ENCODE data around the gene MAN2A2. TPM values are rescaled to one million over a fixed set of nuclear protein-coding genes. Genes with fewer than 3 reads are reported as not detected.

Gene MAN2A2
- total and polyA plus RNA-seq, 2 donors: 19.4 to 31.4 TPM

- 92% methylated on average over 12 of the region's 12 CpGs for WGBS
- H3K4me3 ChIP-seq (ENCODE audit: low read depth, low read length): no peak overlapping the region
- no peak overlapping the region for H3K27ac ChIP-seq (ENCODE audit: low read depth)
- no peak for DNase-seq (ENCODE audit: extremely low spot score)
- peaks cover 13% of the 10 kb centered on the region for H3K36me3 ChIP-seq (ENCODE audit: insufficient read depth)
- peaks cover 2% of the 10 kb centered on the region for H3K4me1 ChIP-seq (ENCODE audit: insufficient read depth)
Observed at GRCh38 chr15:90875549-90875981, 27.5 kb upstream of the MAN2A2 start.

GRCh38 chr15:90876046-90876445 lies 27.1 kb upstream of the MAN2A2 start:
- no peak overlapping the region for H3K4me3 ChIP-seq (ENCODE audit: low read depth, low read length)
- peaks cover 2% of the 10 kb centered on the region for H3K4me1 ChIP-seq (ENCODE audit: insufficient read depth)
- DNase-seq (ENCODE audit: extremely low spot score): no peak
- WGBS: 94% methylated on average over 20 of the region's 20 CpGs
- no peak overlapping the region for H3K27ac ChIP-seq (ENCODE audit: low read depth)
- H3K36me3 ChIP-seq (ENCODE audit: insufficient read depth): peaks cover 14% of the 10 kb centered on the region

GRCh38 chr15:90876512-90877170 lies 26.5 kb upstream of the MAN2A2 start:
- Histone ChIP-seq H3K4me1 (ENCODE audit: insufficient read depth) (peaks cover 2% of the 10 kb centered on the region), H3K36me3 (ENCODE audit: insufficient read depth) (peaks cover 17% of the 10 kb centered on the region), H3K4me3 (ENCODE audit: low read depth, low read length) (no peak overlapping the region), H3K27ac (ENCODE audit: low read depth) (no peak overlapping the region)
- 94% methylated on average over 15 of the region's 15 CpGs for WGBS
- DNase-seq (ENCODE audit: extremely low spot score): no peak

GRCh38 chr15:90877315-90877714 lies 25.8 kb upstream of the MAN2A2 start:
- no peak overlapping the region for H3K4me3 ChIP-seq (ENCODE audit: low read depth, low read length)
- WGBS: 93% methylated on average over 14 of the region's 14 CpGs
- peaks cover 2% of the 10 kb centered on the region for H3K4me1 ChIP-seq (ENCODE audit: insufficient read depth)
- H3K27ac ChIP-seq (ENCODE audit: low read depth): no peak overlapping the region
- H3K36me3 ChIP-seq (ENCODE audit: insufficient read depth): peaks cover 17% of the 10 kb centered on the region
- no peak for DNase-seq (ENCODE audit: extremely low spot score)

GRCh38 chr15:90877996-90878395 lies 25.1 kb upstream of the MAN2A2 start:
- no peak for DNase-seq (ENCODE audit: extremely low spot score)
- 95% methylated on average over 14 of the region's 14 CpGs for WGBS
- Histone ChIP-seq H3K27ac (ENCODE audit: low read depth) (no peak overlapping the region), H3K4me3 (ENCODE audit: low read depth, low read length) (no peak overlapping the region), H3K36me3 (ENCODE audit: insufficient read depth) (peaks cover 17% of the 10 kb centered on the region), H3K4me1 (ENCODE audit: insufficient read depth) (no peaks in the 10 kb centered on the region)

GRCh38 chr15:90878660-90879059 lies 24.4 kb upstream of the MAN2A2 start:
- no peak overlapping the region for H3K4me3 ChIP-seq (ENCODE audit: low read depth, low read length)
- DNase-seq (ENCODE audit: extremely low spot score): no peak
- no peaks in the 10 kb centered on the region for H3K4me1 ChIP-seq (ENCODE audit: insufficient read depth)
- H3K36me3 ChIP-seq (ENCODE audit: insufficient read depth): peaks cover 17% of the 10 kb centered on the region
- H3K27ac ChIP-seq (ENCODE audit: low read depth): no peak overlapping the region
- WGBS: 92% methylated on average over 15 of the region's 15 CpGs

- 94% methylated on average over 35 of the region's 35 CpGs for WGBS
- peaks cover 17% of the 10 kb centered on the region for H3K36me3 ChIP-seq (ENCODE audit: insufficient read depth)
- H3K27ac ChIP-seq (ENCODE audit: low read depth): no peak overlapping the region
- no peak overlapping the region for H3K4me3 ChIP-seq (ENCODE audit: low read depth, low read length)
- DNase-seq (ENCODE audit: extremely low spot score): no peak
- H3K4me1 ChIP-seq (ENCODE audit: insufficient read depth): no peaks in the 10 kb centered on the region
Observed at GRCh38 chr15:90879730-90880366, 23.3 kb upstream of the MAN2A2 start.

GRCh38 chr15:90880381-90881145 lies 22.5 kb upstream of the MAN2A2 start:
- no peak overlapping the region for H3K4me3 ChIP-seq (ENCODE audit: low read depth, low read length)
- peaks cover 17% of the 10 kb centered on the region for H3K36me3 ChIP-seq (ENCODE audit: insufficient read depth)
- no peak overlapping the region for H3K27ac ChIP-seq (ENCODE audit: low read depth)
- no peaks in the 10 kb centered on the region for H3K4me1 ChIP-seq (ENCODE audit: insufficient read depth)
- 87% methylated on average over 16 of the region's 16 CpGs for WGBS
- DNase-seq (ENCODE audit: extremely low spot score): no peak

GRCh38 chr15:90881181-90881977 lies 21.7 kb upstream of the MAN2A2 start:
- Histone ChIP-seq H3K4me1 (ENCODE audit: insufficient read depth) (no peaks in the 10 kb centered on the region), H3K36me3 (ENCODE audit: insufficient read depth) (peaks cover 17% of the 10 kb centered on the region), H3K27ac (ENCODE audit: low read depth) (no peak overlapping the region), H3K4me3 (ENCODE audit: low read depth, low read length) (no peak overlapping the region)
- WGBS: 83% methylated on average over 35 of the region's 35 CpGs
- no peak for DNase-seq (ENCODE audit: extremely low spot score)

- H3K36me3 ChIP-seq (ENCODE audit: insufficient read depth): peaks cover 13% of the 10 kb centered on the region
- H3K27ac ChIP-seq (ENCODE audit: low read depth): no peak overlapping the region
- WGBS: 89% methylated on average over 19 of the region's 19 CpGs
Observed at GRCh38 chr15:90881978-90882721, 21.0 kb upstream of the MAN2A2 start.

GRCh38 chr15:90882781-90883525 lies 20.1 kb upstream of the MAN2A2 start:
- H3K27ac ChIP-seq (ENCODE audit: low read depth): peak overlapping the region; percentile 96
- no peak for DNase-seq (ENCODE audit: extremely low spot score)
- H3K36me3 ChIP-seq (ENCODE audit: insufficient read depth): peaks cover 14% of the 10 kb centered on the region
- 81% methylated on average over 13 of the region's 13 CpGs for WGBS
- H3K4me1 ChIP-seq (ENCODE audit: insufficient read depth): no peaks in the 10 kb centered on the region
- H3K4me3 ChIP-seq (ENCODE audit: low read depth, low read length): no peak overlapping the region

More at GRCh38 chr15:90881978-90882721, 21.0 kb upstream of the MAN2A2 start:
- H3K4me1 ChIP-seq (ENCODE audit: insufficient read depth): no peaks in the 10 kb centered on the region
- DNase-seq (ENCODE audit: extremely low spot score): no peak
- H3K4me3 ChIP-seq (ENCODE audit: low read depth, low read length): no peak overlapping the region

GRCh38 chr15:90883526-90883975 lies 19.6 kb upstream of the MAN2A2 start:
- DNase-seq (ENCODE audit: extremely low spot score): no peak
- Histone ChIP-seq H3K27ac (ENCODE audit: low read depth) (peak overlapping the region; percentile 96), H3K4me1 (ENCODE audit: insufficient read depth) (no peaks in the 10 kb centered on the region), H3K36me3 (ENCODE audit: insufficient read depth) (peaks cover 14% of the 10 kb centered on the region), H3K4me3 (ENCODE audit: low read depth, low read length) (peak overlapping the region; percentile 56)
- WGBS: 59% methylated on average over 7 of the region's 7 CpGs

Measured in urinary bladder (tissue), 4 donors.